ENCODE data around the gene RPS6KB2.
"Not testable (repeated sequence)": the region's sequence is repeated elsewhere in the genome, so short reads cannot be mapped to it uniquely, and the experiment has no call there.

Gene RPS6KB2

DNA sequence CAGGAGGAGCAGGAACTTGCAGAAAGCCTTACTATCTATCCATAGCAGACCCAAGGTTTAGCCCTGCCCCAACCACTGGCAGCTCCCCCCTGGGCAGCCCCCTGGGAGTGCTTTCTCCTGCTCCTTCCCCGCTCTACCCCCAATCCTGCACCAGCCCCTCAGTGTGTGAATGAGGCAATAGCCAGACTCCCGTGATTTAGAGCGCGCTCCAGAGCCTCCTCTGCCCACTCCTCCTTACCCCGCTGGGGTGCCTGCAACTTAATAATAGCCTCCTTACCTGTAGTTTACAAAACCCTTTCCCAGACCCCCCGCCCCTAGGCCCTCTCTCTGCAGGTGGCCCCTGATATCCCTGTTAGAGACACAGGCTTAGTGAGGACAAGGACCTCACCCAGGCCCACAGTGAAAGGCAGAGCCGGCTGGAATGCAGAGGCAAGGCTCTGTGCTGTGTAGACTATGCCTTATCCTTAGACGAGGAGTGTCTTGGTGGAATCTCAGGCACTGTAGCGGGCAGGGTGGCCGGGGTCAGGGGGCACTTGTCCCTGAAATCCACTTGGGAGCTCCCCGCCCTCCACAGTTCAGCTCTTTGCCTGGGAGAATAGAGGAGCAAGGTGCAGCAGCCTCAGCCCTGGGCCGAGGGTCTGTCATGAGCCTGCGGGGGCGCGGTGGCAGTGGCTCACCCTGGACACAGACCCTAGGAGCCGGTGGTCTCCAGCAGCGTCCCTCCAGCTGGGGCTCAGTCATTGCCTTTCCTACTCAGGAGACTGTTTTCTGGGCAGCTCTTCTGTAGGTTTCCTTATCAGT lies 17.1 kb upstream of the RPS6KB2 start:
- no peak for DNase-seq (ENCODE audit: low spot score)

DNA sequence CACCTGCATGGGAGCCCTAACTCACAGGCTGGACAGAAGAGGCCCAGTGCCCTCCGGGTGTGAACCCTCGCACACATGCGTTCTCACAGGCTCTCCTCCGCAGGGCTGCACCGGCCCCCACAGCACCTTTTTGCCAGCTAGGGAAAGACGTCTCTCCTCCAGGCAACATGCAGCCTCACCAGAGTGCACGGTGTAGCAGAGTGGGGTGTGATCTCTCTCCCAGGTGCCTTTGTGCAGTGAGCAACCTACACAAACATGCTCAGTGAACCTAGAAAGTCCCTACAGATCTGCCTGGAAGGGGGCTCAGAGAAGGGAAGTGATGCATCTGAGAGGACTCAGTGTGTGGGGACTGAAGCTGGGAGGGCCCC lies 16.5 kb upstream of the RPS6KB2 start:
- DNase-seq (ENCODE audit: low spot score): no peak

DNA sequence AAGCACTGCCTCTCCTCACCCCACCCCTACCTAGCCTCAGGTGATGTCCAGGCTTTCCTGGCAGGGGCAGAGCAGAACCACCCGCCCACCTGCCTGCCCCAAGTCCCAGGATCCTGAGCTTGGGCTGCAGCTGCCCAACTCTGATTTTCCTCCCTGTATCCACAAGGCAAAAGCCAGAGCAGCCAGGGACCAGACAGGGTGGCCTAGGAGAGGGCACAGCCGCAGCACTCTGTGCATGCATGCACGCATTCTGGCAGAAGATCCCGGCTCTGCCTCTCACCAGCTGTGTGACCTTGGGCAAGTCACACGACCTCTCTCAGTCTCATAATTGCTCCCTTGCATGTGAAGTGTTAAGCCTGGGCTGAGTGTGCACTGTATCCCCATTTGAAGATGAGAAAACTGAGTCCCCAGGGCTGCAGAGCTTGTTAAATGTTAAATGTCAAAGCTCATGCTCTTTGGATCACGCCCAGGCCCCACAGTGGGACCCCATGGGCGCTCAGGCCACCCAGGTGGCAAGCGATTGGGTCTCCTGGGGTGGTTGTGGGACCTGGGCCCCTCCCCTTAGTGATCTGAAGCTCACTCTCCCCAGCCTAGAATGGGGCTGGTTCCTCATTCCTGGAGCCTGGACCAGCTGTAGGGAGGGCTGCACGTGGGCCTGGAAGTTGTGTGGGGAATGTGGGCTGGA lies 15.7 kb upstream of the RPS6KB2 start:
- no peak for DNase-seq (ENCODE audit: low spot score)

DNA sequence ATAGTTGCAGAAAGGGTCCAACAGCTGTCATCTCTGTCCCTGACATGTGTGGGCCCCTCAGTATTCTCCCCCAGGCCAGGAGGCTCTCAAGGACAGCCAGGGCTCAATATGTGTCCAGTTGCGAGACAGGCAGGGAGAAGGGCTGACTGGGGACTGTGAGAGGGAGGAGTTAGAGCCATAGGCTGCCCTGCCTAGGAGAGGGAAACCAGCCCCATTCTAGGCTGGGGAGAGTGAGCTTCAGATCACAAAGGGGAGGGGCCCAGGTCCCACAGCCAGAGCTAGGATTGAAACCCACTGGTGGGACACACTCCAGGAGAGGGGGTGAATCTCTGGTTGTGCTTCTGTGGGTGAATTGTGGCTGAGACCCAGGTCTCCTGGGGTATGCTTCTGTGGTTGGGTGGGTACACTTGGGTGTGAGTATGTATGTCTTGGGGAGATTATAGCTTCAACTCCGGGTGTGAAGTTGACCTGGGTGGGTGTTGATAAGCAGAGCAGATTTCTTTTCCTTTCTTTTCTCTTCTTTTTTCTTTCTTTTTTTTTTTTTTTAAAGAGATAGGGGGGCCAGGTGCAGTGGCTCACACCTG lies 14.9 kb upstream of the RPS6KB2 start:
- DNase-seq (ENCODE audit: low spot score): no peak

DNA sequence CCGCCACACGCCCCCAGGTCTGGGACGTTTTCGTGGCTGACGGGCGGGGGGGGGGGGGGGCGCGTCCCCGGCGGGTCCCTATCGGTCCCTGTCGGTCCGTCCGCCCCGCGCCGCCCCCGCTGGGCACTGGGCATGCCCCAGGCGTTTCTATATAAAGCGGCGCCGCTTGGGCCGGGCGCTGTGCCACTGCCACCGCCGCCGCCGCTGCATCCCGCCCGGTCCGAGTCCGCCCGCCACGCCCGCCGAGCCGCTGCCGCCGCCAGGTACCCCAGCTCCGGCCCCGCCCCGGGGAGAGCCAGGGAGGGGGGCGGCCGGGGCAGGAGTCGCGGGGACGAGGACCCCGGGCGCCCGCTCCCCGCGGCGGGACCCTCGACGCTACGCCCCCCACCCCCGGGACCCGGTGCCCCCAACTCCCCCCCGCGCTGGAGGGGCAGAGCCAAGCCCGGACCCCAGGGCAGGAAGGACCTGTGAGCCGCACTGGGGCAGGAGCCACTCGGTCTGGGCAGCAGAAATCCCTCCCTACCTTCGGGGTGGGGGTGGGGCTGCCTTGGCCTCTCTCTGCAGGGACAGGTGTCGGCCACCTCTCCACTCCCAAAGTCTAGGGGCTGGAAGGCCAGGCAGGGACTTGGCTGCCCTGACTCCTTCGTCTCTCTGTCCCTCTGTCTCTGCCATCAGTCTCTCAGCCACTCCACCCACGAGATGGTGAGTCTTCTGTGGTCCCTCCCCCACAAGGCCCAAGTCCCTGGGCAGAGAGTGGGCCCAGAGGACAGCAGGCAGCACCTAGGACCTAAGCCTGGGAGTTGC lies 12.6 kb upstream of the RPS6KB2 start, which contains the start of gene CARNS1:
CARNS1 (plus strand) TSS at position 178 of the 804 bp plus-strand sequence; CDS start at position 700, 522 bp downstream.
- DNase-seq (ENCODE audit: low spot score): no peak

DNA sequence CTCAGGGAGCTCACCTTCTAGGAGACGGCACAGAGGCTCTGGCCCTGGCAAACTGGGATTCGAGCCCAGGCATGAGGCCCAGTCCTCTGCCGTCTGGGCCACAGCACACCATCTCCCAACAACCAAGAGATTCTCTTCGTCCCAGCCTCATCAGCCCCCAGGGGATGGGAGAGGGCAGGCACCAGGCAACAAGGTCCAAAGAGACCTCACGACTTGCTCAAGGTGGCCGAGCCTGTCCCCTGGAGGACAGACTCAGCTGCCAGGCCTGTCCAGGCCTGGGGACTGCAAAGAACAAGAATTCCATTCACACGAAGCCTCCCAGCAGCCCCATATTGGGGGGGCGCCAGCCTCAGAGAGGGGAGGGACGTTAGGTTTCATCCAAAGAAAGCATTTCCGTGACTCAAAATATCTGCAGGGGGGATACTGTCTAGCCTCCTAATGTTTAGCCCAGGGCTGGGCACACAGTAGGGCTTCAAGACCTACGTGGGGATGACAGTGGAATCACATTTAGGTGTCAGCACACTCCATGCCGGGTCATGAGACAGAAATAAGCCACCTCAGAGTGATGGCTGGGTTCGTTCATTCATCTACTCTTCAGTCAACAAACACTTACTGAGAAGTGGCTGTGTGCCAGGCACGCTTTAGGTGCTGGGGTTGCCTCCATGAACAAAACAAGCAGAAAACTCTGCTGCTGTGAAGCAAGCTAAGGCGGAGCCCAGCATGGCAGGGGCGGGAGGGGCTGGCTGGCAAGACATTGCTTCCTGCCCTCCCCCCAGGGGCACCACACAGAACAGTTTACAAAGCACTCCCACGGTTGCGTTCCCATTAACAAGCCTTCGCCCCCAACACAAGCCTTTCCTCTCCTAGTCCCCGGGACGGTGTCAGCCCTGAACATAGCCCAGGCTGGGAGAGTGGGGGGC lies 11.6 kb upstream of the RPS6KB2 start:
- no peak for DNase-seq (ENCODE audit: low spot score)

DNA sequence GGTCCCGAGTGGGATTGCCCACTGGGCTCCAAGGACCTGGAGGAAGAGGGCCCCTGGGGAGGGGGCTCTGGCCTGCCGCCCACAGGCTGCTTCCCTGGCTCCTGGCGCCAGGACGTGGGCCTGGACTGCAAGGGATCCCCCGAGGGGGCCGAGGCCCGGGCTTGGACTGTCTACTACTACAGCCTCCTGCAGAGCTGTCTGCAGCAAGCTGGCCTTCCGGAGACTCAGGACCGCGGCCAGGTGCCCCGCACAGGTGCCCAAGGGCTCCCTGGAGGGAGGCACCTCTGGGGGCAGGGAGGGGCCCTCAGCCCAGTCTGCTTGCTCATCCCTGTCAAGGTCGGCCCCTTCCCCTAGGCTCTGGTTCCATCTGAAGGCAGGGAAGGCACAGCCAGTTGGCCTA lies 10.9 kb upstream of the RPS6KB2 start:
- DNase-seq (ENCODE audit: low spot score): no peak

DNA sequence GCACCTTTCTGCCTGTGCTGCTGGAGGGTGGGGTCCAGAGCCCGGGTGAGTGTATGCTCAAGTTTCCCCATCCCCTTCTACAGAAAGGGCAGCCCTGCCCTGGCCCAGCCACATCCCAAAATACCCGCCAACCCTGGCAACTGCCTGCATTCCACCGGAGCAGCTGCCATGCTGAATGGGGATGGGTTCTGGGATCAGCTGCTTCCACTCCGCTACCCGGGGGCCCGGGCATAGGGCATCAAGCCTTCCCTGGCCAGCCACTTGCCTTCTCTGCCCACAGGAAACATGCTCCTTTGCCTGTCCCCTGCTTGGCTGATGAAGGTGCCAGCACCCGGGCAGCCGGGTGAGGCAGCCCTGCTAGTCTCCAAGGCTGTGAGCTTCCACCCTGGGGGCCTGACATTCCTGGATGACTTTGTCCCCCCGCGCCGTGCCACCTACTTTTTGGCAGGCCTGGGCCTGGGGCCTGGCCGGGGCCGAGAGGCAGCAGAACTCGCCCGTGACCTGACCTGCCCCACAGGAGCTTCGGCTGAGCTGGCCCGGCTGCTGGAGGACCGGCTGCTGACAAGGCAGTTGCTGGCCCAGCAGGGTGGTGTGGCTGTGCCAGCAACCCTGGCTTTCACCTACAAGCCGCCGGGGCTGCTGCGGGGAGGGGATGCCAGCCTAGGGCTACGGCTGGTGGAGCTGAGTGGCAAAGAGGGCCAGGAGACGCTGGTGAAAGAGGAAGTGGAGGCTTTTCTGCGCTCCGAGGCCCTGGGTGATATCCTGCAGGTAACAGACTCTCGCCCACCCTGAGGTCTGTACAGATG lies 9.6 kb upstream of the RPS6KB2 start:
- DNase-seq (ENCODE audit: low spot score): no peak

DNA sequence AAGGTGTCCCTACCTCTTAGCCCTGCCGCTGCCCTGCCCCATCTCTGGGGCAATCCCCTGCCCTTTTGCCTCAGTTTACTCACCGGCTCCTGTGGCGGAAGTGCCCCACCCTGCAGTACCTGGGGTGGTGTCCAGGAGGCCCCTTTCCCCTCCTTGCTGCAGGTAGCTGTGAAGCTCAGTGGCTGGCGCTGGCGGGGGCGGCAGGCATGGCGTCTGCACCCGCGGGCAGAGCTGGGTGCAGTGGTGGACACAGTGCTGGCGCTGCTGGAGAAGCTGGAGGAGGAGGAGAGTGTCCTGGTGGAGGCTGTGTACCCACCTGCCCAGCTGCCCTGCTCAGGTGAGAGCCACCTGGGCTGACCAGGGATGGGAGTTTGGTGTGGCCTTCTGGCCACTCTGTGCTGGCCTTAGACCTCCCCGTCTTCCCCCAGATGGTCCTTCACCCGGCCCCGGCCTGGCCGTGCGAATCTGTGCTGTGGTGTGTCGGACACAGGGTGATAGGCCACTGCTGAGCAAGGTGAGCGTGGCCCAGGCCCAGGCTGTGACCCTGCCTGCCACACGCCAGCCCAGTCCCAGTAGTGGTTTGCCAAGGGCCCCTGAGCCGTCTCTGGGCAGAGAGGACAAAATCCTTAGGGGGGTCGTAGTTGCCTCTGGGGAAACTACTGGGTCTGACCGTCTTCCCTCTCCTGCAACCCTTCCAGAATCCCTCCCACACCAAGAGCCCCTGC lies 8.8 kb upstream of the RPS6KB2 start:
- no peak for DNase-seq (ENCODE audit: low spot score)

DNA sequence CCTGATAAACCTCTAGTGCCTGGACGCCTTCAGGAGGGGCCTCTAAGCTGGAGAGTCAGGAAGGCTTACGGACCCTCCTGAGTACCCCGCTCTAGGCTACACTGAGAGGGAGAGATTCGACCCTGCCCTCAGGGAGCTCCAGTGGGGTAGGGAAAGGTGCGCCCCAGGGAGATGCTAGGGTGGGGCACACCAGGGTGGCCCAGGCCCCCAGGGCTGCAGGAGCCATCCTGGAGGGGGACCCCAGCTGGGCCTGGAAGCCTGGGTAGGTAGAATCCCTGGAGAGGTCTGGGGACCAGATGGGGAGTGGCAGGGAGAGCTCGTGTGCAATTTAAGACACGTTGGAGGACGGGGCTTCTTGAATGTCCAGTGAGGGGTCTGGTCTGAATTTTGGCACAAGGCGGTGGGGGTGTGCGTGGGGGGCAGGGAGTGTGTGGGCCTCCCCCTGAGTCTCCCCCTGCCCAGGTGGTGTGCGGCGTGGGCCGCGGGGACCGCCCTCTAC lies 8.1 kb upstream of the RPS6KB2 start:
- peak; percentile 80 for DNase-seq (ENCODE audit: low spot score)

DNA sequence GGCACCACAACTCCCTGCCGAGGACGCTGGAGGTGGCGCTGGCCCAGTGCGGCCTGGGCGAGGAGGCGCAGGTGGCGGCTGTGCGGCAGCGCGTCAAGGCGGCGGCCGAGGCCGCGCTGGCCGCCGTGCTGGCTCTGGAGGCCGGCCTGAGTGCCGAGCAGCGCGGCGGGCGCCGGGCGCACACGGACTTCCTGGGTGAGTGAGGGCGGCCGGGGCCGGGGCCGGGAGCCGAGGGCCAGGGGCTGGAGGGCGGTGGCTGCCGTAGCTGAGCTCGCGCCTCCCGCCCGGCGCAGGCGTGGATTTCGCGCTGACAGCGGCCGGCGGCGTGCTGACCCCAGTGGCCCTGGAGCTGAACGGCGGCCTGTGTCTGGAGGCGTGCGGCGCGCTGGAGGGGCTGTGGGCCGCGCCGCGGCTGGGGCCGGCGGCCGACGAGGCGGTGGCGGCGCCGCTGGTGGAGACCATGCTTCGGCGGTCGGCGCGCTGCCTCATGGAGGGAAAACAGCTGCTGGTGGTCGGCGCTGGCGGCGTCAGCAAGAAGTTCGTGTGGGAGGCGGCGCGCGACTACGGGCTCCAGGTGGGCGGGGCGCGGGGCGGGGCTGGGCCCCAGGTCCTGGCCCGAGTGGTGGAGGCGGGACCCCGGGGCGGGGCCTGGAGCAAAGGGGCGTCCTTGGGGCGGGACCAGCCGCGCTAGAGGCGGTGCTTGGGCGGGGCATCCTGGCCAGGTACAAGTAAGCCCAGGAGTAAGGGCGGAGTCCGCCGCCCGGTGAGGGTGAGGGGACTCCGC lies 7.5 kb upstream of the RPS6KB2 start:
- peak; percentile 100 for DNase-seq (ENCODE audit: low spot score)

DNA sequence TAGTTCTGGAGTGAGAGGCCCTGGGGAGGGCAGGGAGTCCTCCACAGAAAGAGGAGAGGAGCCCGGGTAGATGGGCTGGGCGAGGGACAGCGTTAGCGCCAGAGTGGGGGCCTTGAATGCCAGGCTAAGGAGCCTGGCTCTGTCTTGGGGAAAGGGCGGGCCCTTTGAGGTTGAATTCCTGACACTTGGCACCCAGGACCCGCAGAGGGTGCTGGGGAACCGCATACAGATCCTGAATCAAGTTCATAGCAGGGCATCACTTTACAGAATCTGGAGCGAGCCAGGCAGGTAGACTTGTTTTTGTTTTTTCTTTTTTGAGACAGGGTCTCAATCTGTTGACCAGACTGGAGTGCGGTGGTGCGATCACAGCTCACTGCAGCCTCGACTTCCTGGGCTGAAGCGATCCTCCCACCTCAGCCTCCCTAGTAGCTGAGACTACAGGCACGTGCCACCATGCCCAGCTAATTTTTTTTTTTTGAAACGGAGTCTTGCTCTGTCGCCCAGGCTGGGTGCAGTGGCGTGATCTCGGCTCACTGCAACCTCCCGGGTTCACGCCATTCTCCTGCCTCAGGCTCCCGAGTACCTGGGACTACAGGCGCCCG lies 6.8 kb upstream of the RPS6KB2 start:
- DNase-seq (ENCODE audit: low spot score): no peak

DNA sequence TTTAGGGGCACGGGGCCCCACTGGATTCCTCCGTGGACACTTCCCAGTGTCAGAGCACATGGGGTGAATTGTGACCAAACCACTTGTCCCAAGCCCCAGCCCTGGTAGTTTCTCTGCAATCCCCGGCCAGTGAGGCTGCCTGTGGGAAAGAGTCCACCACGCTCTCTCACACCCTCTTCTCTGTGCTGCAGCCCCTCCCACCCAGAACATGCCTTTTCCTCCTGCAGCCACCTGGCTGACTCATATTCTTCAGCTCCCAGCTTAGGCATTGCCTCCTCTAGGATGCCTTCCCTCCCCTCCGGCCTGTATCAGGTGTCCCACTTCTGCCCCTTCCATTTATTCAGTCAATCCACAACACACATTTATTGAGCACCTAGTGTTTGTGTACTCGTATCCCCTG lies 5.4 kb upstream of the RPS6KB2 start:
- no peak for DNase-seq (ENCODE audit: low spot score)

DNA sequence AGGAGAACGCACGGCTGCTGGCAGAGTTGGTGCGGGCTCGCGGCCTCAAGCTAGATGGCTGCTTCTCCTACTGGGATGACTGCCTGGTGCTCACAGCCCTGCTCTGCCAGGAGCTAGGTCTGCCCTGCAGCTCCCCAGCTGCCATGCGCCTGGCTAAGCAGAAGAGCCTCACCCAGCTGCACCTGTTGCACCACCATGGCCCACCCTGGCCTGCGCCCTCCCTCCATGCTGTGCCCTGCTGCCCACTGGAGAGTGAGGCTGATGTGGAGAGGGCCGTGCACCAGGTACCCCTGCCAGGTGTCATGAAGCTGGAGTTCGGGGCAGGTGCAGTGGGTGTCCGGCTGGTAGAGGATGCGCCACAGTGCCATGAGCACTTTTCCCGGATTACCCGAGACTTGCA lies 4.8 kb upstream of the RPS6KB2 start:
- no peak for DNase-seq (ENCODE audit: low spot score)

DNA sequence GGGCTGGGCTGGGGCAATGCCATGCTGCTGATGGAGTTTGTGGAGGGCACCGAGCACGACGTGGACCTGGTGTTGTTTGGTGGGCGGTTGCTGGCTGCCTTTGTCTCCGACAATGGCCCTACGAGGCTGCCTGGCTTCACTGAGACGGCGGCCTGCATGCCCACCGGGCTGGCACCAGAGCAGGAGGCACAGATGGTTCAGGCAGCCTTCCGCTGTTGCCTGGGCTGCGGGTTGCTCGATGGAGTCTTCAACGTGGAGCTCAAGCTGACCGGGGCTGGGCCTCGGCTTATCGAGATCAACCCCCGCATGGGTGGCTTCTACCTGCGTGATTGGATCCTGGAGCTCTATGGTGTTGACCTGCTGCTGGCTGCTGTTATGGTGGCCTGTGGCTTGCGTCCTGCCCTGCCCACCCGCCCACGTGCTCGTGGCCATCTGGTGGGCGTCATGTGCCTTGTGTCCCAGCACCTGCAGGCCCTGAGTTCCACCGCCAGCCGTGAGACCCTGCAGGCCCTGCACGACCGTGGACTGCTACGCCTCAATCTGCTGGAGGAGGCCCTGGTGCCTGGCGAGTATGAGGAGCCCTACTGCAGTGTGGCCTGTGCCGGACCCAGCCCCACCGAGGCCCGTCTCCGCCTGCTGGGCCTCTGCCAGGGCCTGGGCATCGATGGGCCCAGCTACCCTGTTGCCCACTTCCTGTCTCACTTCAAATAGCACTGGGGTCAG lies 4.2 kb upstream of the RPS6KB2 start:
- no peak for DNase-seq (ENCODE audit: low spot score)

DNA sequence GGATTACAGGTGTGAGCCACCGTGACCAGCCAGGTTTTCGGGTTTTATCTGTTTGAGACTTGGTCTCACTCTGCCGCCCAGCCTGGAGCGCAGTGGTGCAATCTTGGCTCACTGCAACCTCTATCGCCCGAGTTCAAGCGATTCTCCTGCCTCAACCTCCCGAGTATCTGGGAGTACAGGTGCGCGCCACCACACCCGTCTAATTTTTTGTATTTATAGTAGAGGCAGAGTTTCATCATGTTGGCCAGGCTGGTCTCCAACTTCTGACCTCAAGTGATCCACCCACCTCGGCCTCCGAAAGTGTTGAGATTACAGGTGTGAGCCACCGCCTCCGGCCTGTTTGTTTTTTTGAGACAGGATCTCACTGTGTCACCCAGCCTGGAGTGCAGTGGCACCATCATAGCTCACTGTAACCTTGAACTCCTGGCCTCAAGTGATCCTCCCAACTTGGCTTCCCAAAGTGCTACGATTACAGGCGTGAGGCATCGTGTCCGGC lies 882 bp upstream of the RPS6KB2 start:
- not testable (repeated sequence) for DNase-seq (ENCODE audit: low spot score)

DNA sequence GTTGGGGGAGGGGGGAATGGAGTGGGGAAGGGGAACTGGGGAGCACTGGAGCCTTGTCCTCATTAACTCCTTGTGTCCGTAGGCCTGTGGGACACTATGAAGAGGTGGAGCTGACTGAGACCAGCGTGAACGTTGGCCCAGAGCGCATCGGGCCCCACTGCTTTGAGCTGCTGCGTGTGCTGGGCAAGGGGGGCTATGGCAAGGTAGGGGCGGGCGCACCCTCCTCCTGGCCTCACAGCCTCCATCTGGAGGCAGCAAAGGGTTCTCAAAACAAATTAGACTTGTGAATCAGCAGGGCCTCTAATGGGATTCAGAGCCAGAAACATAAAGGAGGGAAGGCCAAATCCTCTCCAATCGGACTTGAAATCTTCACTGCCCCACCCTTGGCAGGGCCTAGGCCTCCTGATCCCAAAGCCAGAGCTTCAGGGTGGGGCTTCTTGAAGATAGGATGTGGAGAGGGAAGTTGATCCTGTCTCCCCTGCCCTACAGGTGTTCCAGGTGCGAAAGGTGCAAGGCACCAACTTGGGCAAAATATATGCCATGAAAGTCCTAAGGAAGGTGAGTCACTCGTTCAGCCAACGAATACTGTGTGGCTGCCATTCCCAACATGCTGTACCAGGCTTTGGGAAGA lies 859 bp downstream of the RPS6KB2 start:
- DNase-seq (ENCODE audit: low spot score): no peak

Measured in HuH-7.5 (cell line).